ENCODE measurements around the gene MDM2.

DNA sequence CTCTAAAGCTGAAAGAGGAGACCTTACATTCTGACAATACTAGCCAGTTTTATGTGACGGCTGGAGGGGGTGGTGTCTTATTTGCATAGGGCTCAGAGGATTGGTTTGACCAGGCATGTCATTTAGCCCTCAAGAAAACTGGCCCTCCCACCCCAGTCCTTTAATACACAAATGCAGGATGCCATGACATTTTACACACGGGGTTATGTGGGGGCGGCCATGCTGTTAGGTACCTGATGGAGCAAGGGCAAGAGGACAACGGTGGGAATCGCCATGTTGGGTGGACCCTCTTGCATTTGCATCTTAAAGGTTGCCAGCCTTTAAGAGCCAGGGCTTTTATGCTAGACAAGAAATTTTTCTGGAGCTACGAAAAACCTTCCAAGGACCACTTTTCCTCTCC lies 23.3 kb downstream of the MDM2 start:
- TF ChIP-seq POLR2A (IDR thresholded peaks at IDR 0.05; ENCODE audit: low read length) (no peak), GATA1 (IDR thresholded peaks at IDR 0.05; ENCODE audit: low read depth, low read length) (no peak)

Data from erythroblast (primary cell).